ENCODE data around the gene P2RX1.

Gene P2RX1

DNA sequence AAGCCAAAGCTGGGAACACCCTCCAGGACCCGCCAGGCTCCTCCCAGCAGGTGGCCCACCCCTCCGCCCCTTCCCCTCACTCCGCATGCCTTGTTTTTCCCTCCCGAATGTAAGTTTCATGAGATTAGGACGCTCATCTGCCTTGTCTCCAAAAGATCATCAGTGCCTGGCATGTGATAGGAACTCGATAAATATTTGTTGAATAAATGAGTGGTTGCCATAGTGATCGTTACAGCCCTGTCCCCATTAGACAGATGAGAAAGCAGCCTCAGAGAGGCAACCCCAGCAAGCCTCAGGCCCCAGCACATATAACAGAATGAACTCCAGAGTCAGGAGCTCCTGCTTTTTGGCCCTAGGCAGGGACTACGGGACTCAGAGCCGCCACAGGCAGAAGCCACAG is 28.5 kb downstream of the P2RX1 start:
- H3K4me1 ChIP-seq (ENCODE audit: control insufficient read depth, insufficient read depth, low read length): peaks cover 16% of the 10 kb centered on the region
- H3K9ac ChIP-seq (ENCODE audit: low read depth, low read length): peak overlapping the region; percentile 24
- no peaks in the 10 kb centered on the region for H3K9me3 ChIP-seq (ENCODE audit: control insufficient read depth, insufficient read depth, low read length)
- peaks cover 2% of the 10 kb centered on the region for H3K27me3 ChIP-seq (ENCODE audit: control insufficient read depth, insufficient read depth, low read length)
- H3K36me3 ChIP-seq (ENCODE audit: control insufficient read depth, insufficient read depth, low read length): peaks cover 19% of the 10 kb centered on the region
- no peak overlapping the region for H3K4me3 ChIP-seq (ENCODE audit: low read depth, low read length)

- peaks cover 2% of the 10 kb centered on the region for H3K27me3 ChIP-seq (ENCODE audit: control insufficient read depth, insufficient read depth, low read length)
- H3K4me1 ChIP-seq (ENCODE audit: control insufficient read depth, insufficient read depth, low read length): peaks cover 16% of the 10 kb centered on the region
- H3K4me3 ChIP-seq (ENCODE audit: low read depth, low read length): no peak overlapping the region
- H3K9ac ChIP-seq (ENCODE audit: low read depth, low read length): no peak overlapping the region
- peaks cover 19% of the 10 kb centered on the region for H3K36me3 ChIP-seq (ENCODE audit: control insufficient read depth, insufficient read depth, low read length)
- H3K9me3 ChIP-seq (ENCODE audit: control insufficient read depth, insufficient read depth, low read length): no peaks in the 10 kb centered on the region
Observed at GRCh38 chr17:3887394-3887793, 28.9 kb downstream of the P2RX1 start.

DNA sequence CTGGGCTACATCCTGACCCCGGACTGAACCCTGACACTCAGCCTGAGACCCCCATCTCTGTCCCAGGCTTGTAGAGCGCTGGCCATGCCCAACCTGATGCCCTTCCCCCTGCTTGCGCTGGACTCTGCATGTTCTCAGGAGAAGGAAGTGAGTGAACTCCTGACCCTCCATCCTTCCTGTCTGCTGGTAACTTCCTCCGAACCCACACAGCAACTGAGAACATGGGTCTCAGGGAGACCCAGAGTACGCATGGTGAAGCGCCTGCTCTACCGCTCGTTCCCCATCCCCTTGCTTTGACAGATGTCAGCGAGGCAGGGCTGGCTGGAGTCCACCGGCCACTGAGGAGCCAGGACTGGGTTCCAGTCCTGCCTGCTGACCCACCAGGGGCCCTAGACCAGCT is 29.5 kb downstream of the P2RX1 start:
- H3K9me3 ChIP-seq (ENCODE audit: control insufficient read depth, insufficient read depth, low read length): no peaks in the 10 kb centered on the region
- peaks cover 19% of the 10 kb centered on the region for H3K36me3 ChIP-seq (ENCODE audit: control insufficient read depth, insufficient read depth, low read length)
- peaks cover 2% of the 10 kb centered on the region for H3K27me3 ChIP-seq (ENCODE audit: control insufficient read depth, insufficient read depth, low read length)
- H3K4me1 ChIP-seq (ENCODE audit: control insufficient read depth, insufficient read depth, low read length): peaks cover 16% of the 10 kb centered on the region
- H3K4me3 ChIP-seq (ENCODE audit: low read depth, low read length): no peak overlapping the region
- H3K9ac ChIP-seq (ENCODE audit: low read depth, low read length): no peak overlapping the region

- H3K4me3 ChIP-seq (ENCODE audit: low read depth, low read length): no peak overlapping the region
- H3K27me3 ChIP-seq (ENCODE audit: control insufficient read depth, insufficient read depth, low read length): no peaks in the 10 kb centered on the region
- peaks cover 9% of the 10 kb centered on the region for H3K4me1 ChIP-seq (ENCODE audit: control insufficient read depth, insufficient read depth, low read length)
- peaks cover 19% of the 10 kb centered on the region for H3K36me3 ChIP-seq (ENCODE audit: control insufficient read depth, insufficient read depth, low read length)
- no peaks in the 10 kb centered on the region for H3K9me3 ChIP-seq (ENCODE audit: control insufficient read depth, insufficient read depth, low read length)
- no peak overlapping the region for H3K9ac ChIP-seq (ENCODE audit: low read depth, low read length)
Observed at GRCh38 chr17:3885970-3886369, 30.3 kb downstream of the P2RX1 start.

GRCh38 chr17:3885271-3885670 is 31.0 kb downstream of the P2RX1 start:
- Histone ChIP-seq H3K36me3 (ENCODE audit: control insufficient read depth, insufficient read depth, low read length) (peaks cover 19% of the 10 kb centered on the region), H3K4me3 (ENCODE audit: low read depth, low read length) (no peak overlapping the region), H3K27me3 (ENCODE audit: control insufficient read depth, insufficient read depth, low read length) (no peaks in the 10 kb centered on the region), H3K9ac (ENCODE audit: low read depth, low read length) (no peak overlapping the region), H3K9me3 (ENCODE audit: control insufficient read depth, insufficient read depth, low read length) (no peaks in the 10 kb centered on the region), H3K4me1 (ENCODE audit: control insufficient read depth, insufficient read depth, low read length) (peaks cover 4% of the 10 kb centered on the region)

- peaks cover 2% of the 10 kb centered on the region for H3K4me1 ChIP-seq (ENCODE audit: control insufficient read depth, insufficient read depth, low read length)
- peaks cover 22% of the 10 kb centered on the region for H3K36me3 ChIP-seq (ENCODE audit: control insufficient read depth, insufficient read depth, low read length)
- H3K4me3 ChIP-seq (ENCODE audit: low read depth, low read length): no peak overlapping the region
- H3K27me3 ChIP-seq (ENCODE audit: control insufficient read depth, insufficient read depth, low read length): no peaks in the 10 kb centered on the region
- H3K9me3 ChIP-seq (ENCODE audit: control insufficient read depth, insufficient read depth, low read length): no peaks in the 10 kb centered on the region
- no peak overlapping the region for H3K9ac ChIP-seq (ENCODE audit: low read depth, low read length)
Observed at GRCh38 chr17:3884188-3884587, 32.1 kb downstream of the P2RX1 start.

DNA sequence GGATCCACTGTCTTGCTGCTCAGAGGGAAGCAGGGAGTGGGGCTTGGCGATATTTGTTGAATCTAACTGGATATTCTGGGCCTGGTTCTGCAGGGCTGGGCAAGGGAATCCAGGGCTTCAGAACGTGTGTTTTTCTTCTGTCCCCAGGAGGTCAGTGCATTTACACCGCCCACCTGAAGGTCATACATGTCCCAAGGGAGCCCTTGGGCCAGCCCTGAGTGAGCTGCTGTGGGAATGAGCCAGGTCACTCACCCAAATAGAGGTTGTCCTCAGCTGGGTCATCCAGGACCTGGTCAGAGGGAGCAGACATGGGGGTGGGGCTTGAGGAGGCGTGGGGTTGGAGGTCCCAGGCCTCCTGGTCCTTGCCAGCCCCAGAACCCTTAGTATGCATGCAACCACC is 34.0 kb downstream of the P2RX1 start:
- H3K36me3 ChIP-seq (ENCODE audit: control insufficient read depth, insufficient read depth, low read length): peaks cover 22% of the 10 kb centered on the region
- no peak overlapping the region for H3K4me3 ChIP-seq (ENCODE audit: low read depth, low read length)
- no peaks in the 10 kb centered on the region for H3K9me3 ChIP-seq (ENCODE audit: control insufficient read depth, insufficient read depth, low read length)
- no peaks in the 10 kb centered on the region for H3K4me1 ChIP-seq (ENCODE audit: control insufficient read depth, insufficient read depth, low read length)
- H3K9ac ChIP-seq (ENCODE audit: low read depth, low read length): no peak overlapping the region
- H3K27me3 ChIP-seq (ENCODE audit: control insufficient read depth, insufficient read depth, low read length): no peaks in the 10 kb centered on the region

DNA sequence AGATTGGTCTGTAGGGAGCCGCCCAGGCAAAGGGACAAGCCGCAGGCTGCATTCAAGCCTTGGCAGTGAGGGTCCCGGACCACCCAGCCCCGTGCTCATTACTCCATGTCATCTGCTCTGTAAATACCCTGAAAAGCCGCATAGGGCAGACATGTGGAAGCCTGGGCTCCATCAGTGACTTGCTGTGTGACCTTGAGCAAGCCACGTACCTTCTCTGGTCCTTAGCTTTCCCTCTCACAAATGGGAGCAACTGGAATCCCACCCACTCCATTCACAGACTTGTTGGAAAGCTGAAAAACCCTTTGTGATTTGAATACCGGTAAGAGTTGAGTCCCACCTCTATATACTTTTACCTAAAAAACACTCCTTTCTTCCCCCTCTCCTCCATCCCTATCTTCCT is 35.3 kb downstream of the P2RX1 start:
- Histone ChIP-seq H3K36me3 (ENCODE audit: control insufficient read depth, insufficient read depth, low read length) (peaks cover 24% of the 10 kb centered on the region), H3K4me3 (ENCODE audit: low read depth, low read length) (no peak overlapping the region), H3K4me1 (ENCODE audit: control insufficient read depth, insufficient read depth, low read length) (no peaks in the 10 kb centered on the region), H3K9me3 (ENCODE audit: control insufficient read depth, insufficient read depth, low read length) (no peaks in the 10 kb centered on the region), H3K9ac (ENCODE audit: low read depth, low read length) (no peak overlapping the region), H3K27me3 (ENCODE audit: control insufficient read depth, insufficient read depth, low read length) (no peaks in the 10 kb centered on the region)

- H3K4me3 ChIP-seq (ENCODE audit: low read depth, low read length): no peak overlapping the region
- no peaks in the 10 kb centered on the region for H3K4me1 ChIP-seq (ENCODE audit: control insufficient read depth, insufficient read depth, low read length)
- H3K9me3 ChIP-seq (ENCODE audit: control insufficient read depth, insufficient read depth, low read length): no peaks in the 10 kb centered on the region
- H3K9ac ChIP-seq (ENCODE audit: low read depth, low read length): no peak overlapping the region
- no peaks in the 10 kb centered on the region for H3K27me3 ChIP-seq (ENCODE audit: control insufficient read depth, insufficient read depth, low read length)
- peaks cover 26% of the 10 kb centered on the region for H3K36me3 ChIP-seq (ENCODE audit: control insufficient read depth, insufficient read depth, low read length)
Observed at GRCh38 chr17:3879591-3880417, 36.5 kb downstream of the P2RX1 start.

DNA sequence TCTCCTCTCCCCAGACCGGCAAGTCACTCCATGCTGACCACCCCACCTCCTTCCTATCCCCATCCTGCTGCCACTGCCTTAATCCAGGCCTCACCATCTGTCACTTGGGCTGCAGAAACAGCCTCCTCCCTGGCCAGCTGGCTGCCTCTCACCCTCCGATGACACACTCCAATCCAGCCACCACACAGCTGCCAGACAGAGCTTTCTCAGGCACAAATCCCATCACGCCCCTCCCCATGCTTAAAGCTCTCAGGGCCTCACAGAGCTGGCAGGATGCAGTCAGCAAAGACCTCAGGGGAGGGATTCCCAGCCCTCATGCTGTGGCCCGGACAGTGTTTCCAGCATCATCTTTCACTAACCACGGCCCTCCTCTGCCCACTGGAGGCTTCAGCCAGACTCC is 37.1 kb downstream of the P2RX1 start:
- Histone ChIP-seq H3K9ac (ENCODE audit: low read depth, low read length) (no peak overlapping the region), H3K9me3 (ENCODE audit: control insufficient read depth, insufficient read depth, low read length) (no peaks in the 10 kb centered on the region), H3K36me3 (ENCODE audit: control insufficient read depth, insufficient read depth, low read length) (peaks cover 23% of the 10 kb centered on the region), H3K4me1 (ENCODE audit: control insufficient read depth, insufficient read depth, low read length) (no peaks in the 10 kb centered on the region), H3K4me3 (ENCODE audit: low read depth, low read length) (no peak overlapping the region), H3K27me3 (ENCODE audit: control insufficient read depth, insufficient read depth, low read length) (no peaks in the 10 kb centered on the region)

DNA sequence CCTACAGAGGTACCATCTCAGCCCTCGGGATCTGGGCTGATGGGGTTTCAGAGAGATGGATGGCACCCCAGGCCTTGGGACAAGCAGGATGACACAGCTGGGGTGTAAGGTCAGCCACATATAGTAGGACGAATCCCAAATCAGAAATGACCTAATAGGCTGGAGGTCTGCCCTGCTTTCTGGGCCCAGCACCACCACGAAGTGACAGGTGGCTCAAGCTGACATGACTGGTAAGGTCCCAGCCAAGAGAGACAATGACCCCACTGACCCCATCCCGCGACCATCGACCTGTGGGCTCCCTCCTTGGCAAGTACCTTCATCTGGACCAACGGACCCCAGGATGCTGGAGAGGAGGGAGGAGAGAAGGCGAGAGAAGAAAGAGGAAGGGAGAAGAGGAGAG is 39.0 kb downstream of the P2RX1 start:
- Histone ChIP-seq H3K9me3 (ENCODE audit: control insufficient read depth, insufficient read depth, low read length) (no peaks in the 10 kb centered on the region), H3K27me3 (ENCODE audit: control insufficient read depth, insufficient read depth, low read length) (no peaks in the 10 kb centered on the region), H3K36me3 (ENCODE audit: control insufficient read depth, insufficient read depth, low read length) (peaks cover 26% of the 10 kb centered on the region), H3K4me3 (ENCODE audit: low read depth, low read length) (no peak overlapping the region), H3K4me1 (ENCODE audit: control insufficient read depth, insufficient read depth, low read length) (no peaks in the 10 kb centered on the region), H3K9ac (ENCODE audit: low read depth, low read length) (no peak overlapping the region)

- no peak overlapping the region for H3K4me3 ChIP-seq (ENCODE audit: low read depth, low read length)
- no peak overlapping the region for H3K9ac ChIP-seq (ENCODE audit: low read depth, low read length)
- H3K9me3 ChIP-seq (ENCODE audit: control insufficient read depth, insufficient read depth, low read length): no peaks in the 10 kb centered on the region
- H3K4me1 ChIP-seq (ENCODE audit: control insufficient read depth, insufficient read depth, low read length): no peaks in the 10 kb centered on the region
- peaks cover 37% of the 10 kb centered on the region for H3K36me3 ChIP-seq (ENCODE audit: control insufficient read depth, insufficient read depth, low read length)
- H3K27me3 ChIP-seq (ENCODE audit: control insufficient read depth, insufficient read depth, low read length): no peaks in the 10 kb centered on the region
Observed at GRCh38 chr17:3875317-3875716, 40.9 kb downstream of the P2RX1 start.

Data from iPS-15b (cell line).